ENCODE results near the gene NRIP1.

The NRIP1 gene

DNA sequence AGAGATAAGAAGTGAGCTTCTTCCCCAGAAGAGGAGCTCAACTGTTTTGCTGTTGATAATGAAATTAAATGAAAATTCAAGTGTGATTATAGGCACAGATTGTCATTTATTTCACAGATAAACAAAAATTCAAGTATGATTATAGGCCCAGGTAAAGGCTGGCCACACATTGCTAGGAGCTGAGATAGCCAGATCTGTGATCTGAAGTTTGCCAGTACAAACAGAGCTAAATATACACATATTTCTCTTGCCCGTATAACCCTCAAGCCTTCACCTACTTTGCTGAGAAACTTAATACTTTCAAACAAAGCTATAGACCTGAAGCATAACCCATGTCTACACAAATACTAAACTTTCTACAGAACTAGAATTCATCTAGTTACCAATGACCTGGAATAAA lies 31.3 kb upstream of the NRIP1 start:
- DNase-seq (ENCODE audit: low read depth): no peak
- TF ChIP-seq, protein P1, sequence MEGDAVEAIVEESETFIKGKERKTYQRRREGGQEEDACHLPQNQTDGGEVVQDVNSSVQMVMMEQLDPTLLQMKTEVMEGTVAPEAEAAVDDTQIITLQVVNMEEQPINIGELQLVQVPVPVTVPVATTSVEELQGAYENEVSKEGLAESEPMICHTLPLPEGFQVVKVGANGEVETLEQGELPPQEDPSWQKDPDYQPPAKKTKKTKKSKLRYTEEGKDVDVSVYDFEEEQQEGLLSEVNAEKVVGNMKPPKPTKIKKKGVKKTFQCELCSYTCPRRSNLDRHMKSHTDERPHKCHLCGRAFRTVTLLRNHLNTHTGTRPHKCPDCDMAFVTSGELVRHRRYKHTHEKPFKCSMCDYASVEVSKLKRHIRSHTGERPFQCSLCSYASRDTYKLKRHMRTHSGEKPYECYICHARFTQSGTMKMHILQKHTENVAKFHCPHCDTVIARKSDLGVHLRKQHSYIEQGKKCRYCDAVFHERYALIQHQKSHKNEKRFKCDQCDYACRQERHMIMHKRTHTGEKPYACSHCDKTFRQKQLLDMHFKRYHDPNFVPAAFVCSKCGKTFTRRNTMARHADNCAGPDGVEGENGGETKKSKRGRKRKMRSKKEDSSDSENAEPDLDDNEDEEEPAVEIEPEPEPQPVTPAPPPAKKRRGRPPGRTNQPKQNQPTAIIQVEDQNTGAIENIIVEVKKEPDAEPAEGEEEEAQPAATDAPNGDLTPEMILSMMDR (IDR thresholded peaks at IDR 0.05; ENCODE audit: low read length, missing control alignments): no peak
- no peak overlapping the region for H3K4me3 ChIP-seq (replicated peaks; ENCODE audit: low read depth, low read length)

DNA sequence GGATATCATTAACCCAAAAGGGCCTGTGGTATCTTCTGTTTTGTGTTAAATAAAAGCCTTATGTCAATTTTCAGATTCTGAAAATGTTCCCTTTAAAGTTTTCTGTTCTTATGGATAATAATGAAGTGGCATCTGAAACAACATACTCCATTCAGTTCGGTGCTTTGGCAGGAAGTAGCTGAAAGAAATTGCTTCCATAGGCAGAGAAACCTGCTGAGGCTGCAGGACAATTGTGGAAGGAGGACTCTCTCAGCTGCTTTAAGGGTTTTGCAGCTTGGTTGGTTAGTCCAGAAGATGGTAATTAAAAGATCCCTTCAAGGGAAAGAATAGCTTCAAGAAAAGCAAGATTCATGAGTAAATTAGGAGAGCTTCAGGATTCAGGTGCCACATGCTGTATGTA lies 30.5 kb upstream of the NRIP1 start:
- DNase-seq (ENCODE audit: low read depth): no peak

GRCh38 chr21:15094706-15095105 lies 29.9 kb upstream of the NRIP1 start:
- H3K4me3 ChIP-seq (replicated peaks; ENCODE audit: low read depth, low read length): no peak overlapping the region
- DNase-seq (ENCODE audit: low read depth): no peak
- TF ChIP-seq, protein P1 (IDR thresholded peaks at IDR 0.05; ENCODE audit: low read length, missing control alignments): no peak

More for the DNA sequence above, 30.5 kb upstream of the NRIP1 start:
- H3K4me3 ChIP-seq (replicated peaks; ENCODE audit: low read depth, low read length): no peak overlapping the region
- TF ChIP-seq, protein P1 (IDR thresholded peaks at IDR 0.05; ENCODE audit: low read length, missing control alignments): no peak

DNA sequence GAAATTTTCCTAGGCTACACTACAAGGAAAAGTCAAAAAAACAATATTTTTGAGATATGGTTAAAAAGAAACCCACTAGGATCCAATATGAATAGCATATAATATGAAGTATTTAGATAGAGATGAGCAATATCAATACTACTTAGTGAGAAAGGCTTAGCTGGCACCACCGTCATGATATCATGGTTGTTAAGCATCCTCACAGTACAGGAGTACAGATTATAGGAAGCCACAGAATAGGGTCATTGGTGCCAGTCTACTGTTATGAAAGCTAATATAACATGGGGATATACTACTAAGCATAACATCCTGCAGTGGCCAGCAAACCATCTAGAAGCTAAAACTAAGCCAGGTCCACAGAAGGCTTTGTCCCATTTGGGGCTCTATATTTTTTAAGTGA lies 28.4 kb upstream of the NRIP1 start:
- TF ChIP-seq, protein P1 (IDR thresholded peaks at IDR 0.05; ENCODE audit: low read length, missing control alignments): no peak
- no peak for DNase-seq (ENCODE audit: low read depth)
- H3K4me3 ChIP-seq (replicated peaks; ENCODE audit: low read depth, low read length): no peak overlapping the region

DNA sequence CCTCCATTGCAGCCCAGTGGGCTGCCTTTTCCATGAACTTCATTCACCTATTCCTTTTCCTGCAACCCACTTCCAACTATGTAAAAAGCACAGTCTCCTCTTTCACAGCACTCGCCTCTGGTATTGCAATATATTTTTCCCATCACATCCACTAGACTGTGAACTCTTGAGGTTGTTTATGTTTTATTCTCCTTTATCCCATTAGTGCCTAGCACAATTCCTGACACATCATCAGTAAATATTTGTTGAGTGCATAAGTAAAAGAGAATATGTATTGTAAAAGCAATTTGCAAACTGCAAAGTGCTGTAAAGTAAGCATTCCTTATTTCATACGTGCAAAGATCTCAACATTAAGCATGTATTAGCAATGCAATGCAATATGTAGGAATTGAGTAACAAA lies 27.9 kb upstream of the NRIP1 start:
- H3K4me3 ChIP-seq (replicated peaks; ENCODE audit: low read depth, low read length): no peak overlapping the region
- TF ChIP-seq, protein P1 (IDR thresholded peaks at IDR 0.05; ENCODE audit: low read length, missing control alignments): no peak
- DNase-seq (ENCODE audit: low read depth): no peak

- no peak for DNase-seq (ENCODE audit: low read depth)
- H3K4me3 ChIP-seq (replicated peaks; ENCODE audit: low read depth, low read length): no peak overlapping the region
- TF ChIP-seq, protein P1 (IDR thresholded peaks at IDR 0.05; ENCODE audit: low read length, missing control alignments): no peak
Measured at GRCh38 chr21:15090390-15090789, 25.6 kb upstream of the NRIP1 start.

- DNase-seq (ENCODE audit: low read depth): no peak
- TF ChIP-seq, protein P1 (IDR thresholded peaks at IDR 0.05; ENCODE audit: low read length, missing control alignments): no peak
- no peak overlapping the region for H3K4me3 ChIP-seq (replicated peaks; ENCODE audit: low read depth, low read length)
Measured at GRCh38 chr21:15088488-15088887, 23.7 kb upstream of the NRIP1 start.

Data from fibroblast of pulmonary artery (primary cell).